H9 (cell line): ENCODE data around the gene POU6F2. TPM values are rescaled to one million over a fixed set of nuclear protein-coding genes. Genes with fewer than 3 reads are reported as not detected.

Experiments
- DNase-seq: peaks from one replicate; pipeline ENCODE4 v3.0.0-alpha.2; 2017
- H2AFZ ChIP-seq: one replicate; pipeline ENCODE4 v1.6.1; 2013; ENCODE audit warnings: mild to moderate bottlenecking, low read length, control low read depth, moderate library complexity
- H2AK5ac ChIP-seq: 2 replicates; pipeline ENCODE4 v1.6.1; 2013; ENCODE audit warnings: low read length, control low read depth, mixed read lengths; ENCODE audit not compliant: insufficient read length
- H2BK120ac ChIP-seq: one replicate; pipeline ENCODE4 v1.6.1; 2013; ENCODE audit warnings: low read depth, mild to moderate bottlenecking, low read length, control low read depth, inconsistent platforms; ENCODE audit not compliant: poor library complexity, severe bottlenecking
- H2BK12ac ChIP-seq: 2 replicates; pipeline ENCODE4 v1.6.1; 2013; ENCODE audit warnings: low read length, control low read depth, mixed read lengths, low read depth; ENCODE audit not compliant: insufficient read length
- H2BK15ac ChIP-seq: 2 replicates; pipeline ENCODE4 v1.6.1; 2013; ENCODE audit warnings: low read depth, low read length, control low read depth
- H2BK20ac ChIP-seq: one replicate; pipeline ENCODE4 v1.6.1; 2013; ENCODE audit warnings: low read depth, mild to moderate bottlenecking, low read length, control low read depth, inconsistent platforms; ENCODE audit not compliant: poor library complexity, severe bottlenecking
- H2BK5ac ChIP-seq: 2 replicates; pipeline ENCODE4 v1.6.1; 2013; ENCODE audit warnings: low read length, control low read depth, mixed read lengths; ENCODE audit not compliant: insufficient read length
- H3K14ac ChIP-seq: 2 replicates; pipeline ENCODE4 v1.6.1; 2013; ENCODE audit warnings: low read length, control low read depth; ENCODE audit not compliant: insufficient read depth
- H3K18ac ChIP-seq: 2 replicates; pipeline ENCODE4 v1.6.1; 2013; ENCODE audit warnings: low read depth, mild to moderate bottlenecking, mixed read lengths, low read length, control low read depth; ENCODE audit not compliant: insufficient read length
- H3K23ac ChIP-seq: 2 replicates; pipeline ENCODE4 v1.6.1; 2013; ENCODE audit warnings: low read length, control low read depth, mixed read lengths, low read depth; ENCODE audit not compliant: insufficient read length
- H3K23me2 ChIP-seq: 2 replicates; pipeline ENCODE4 v1.6.1; 2013; ENCODE audit warnings: low read depth, mild to moderate bottlenecking, mixed read lengths, low read length, control low read depth; ENCODE audit not compliant: insufficient read length, poor library complexity, severe bottlenecking
- H3K27ac ChIP-seq: 2 replicates; pipeline ENCODE4 v1.5.1; 2013; ENCODE audit warnings: low read length, control low read depth, mixed read lengths, low read depth; ENCODE audit not compliant: insufficient read length
- H3K27me3 ChIP-seq: 2 replicates; pipeline ENCODE4 v1.6.1; 2013; ENCODE audit warnings: low read length, control low read depth, inconsistent platforms; ENCODE audit not compliant: insufficient read depth
- H3K4ac ChIP-seq: 2 replicates; pipeline ENCODE4 v1.6.1; 2013; ENCODE audit warnings: low read depth, mild to moderate bottlenecking, control low read depth, inconsistent platforms, low read length, moderate library complexity
- H3K4me1 ChIP-seq: 2 replicates; pipeline ENCODE4 v1.6.1; 2013; ENCODE audit warnings: low read length, control low read depth, inconsistent platforms; ENCODE audit not compliant: insufficient read depth
- H3K4me2 ChIP-seq: 2 replicates; pipeline ENCODE4 v1.6.1; 2013; ENCODE audit warnings: low read length, control low read depth, mixed read lengths; ENCODE audit not compliant: insufficient read length, insufficient read depth
- H3K56ac ChIP-seq: 2 replicates; pipeline ENCODE4 v1.6.1; 2013; ENCODE audit warnings: low read depth, mild to moderate bottlenecking, mixed read lengths, low read length, control low read depth; ENCODE audit not compliant: insufficient read length
- H3K79me1 ChIP-seq: 2 replicates; pipeline ENCODE4 v1.6.1; 2013; ENCODE audit warnings: low read depth, mild to moderate bottlenecking, moderate library complexity, low read length, control low read depth, inconsistent platforms; ENCODE audit not compliant: insufficient read depth, poor library complexity, severe bottlenecking
- H3K79me2 ChIP-seq: 2 replicates; pipeline ENCODE4 v1.6.1; 2013; ENCODE audit warnings: low read length, control low read depth, inconsistent platforms; ENCODE audit not compliant: insufficient read depth
- H3K9ac ChIP-seq: 2 replicates; pipeline ENCODE4 v1.6.1; 2013; ENCODE audit warnings: low read length, control low read depth, mixed read lengths; ENCODE audit not compliant: insufficient read length; ENCODE audit errors: extremely low read depth
- H3K9me3 ChIP-seq: one replicate; pipeline ENCODE4 v1.6.1; 2013; ENCODE audit warnings: low read depth, low read length, inconsistent platforms; ENCODE audit not compliant: control insufficient read depth
- H3T11ph ChIP-seq: one replicate; pipeline ENCODE4 v1.6.1; 2013; ENCODE audit warnings: mild to moderate bottlenecking, low read length, control low read depth, inconsistent platforms
- H4K20me1 ChIP-seq: one replicate; pipeline ENCODE4 v1.6.1; 2013; ENCODE audit not compliant: control insufficient read depth, insufficient read length, insufficient read depth
- H4K5ac ChIP-seq: 2 replicates; pipeline ENCODE4 v1.6.1; 2013; ENCODE audit warnings: low read depth, mild to moderate bottlenecking, mixed read lengths, low read length, control low read depth; ENCODE audit not compliant: insufficient read length
- H4K8ac ChIP-seq: replicated peaks from 2 replicates; pipeline ENCODE4 v1.6.1; 2013; ENCODE audit warnings: low read length, control low read depth, mixed read lengths, low read depth; ENCODE audit not compliant: insufficient read length
- H4K91ac ChIP-seq: 2 replicates; pipeline ENCODE4 v1.6.1; 2013; ENCODE audit warnings: low read depth, mild to moderate bottlenecking, moderate library complexity, mixed read lengths, low read length, control low read depth; ENCODE audit not compliant: insufficient read length
- H3K27ac Mint-ChIP-seq, 3 experiments: 2 replicates in 2 of 3; 3 replicates in 1 of 3; pipeline ENCODE4 v1.8.0; 2020 to 2021; ENCODE audit warnings: mixed read lengths in 3 of 3, mild to moderate bottlenecking in 1 of 3, moderate library complexity in 1 of 3
- H3K27me3 Mint-ChIP-seq: 2 replicates; pipeline ENCODE4 v1.8.0; 2021; ENCODE audit warnings: low read depth, mild to moderate bottlenecking, moderate library complexity, mixed read lengths
- H3K36me3 Mint-ChIP-seq, 3 experiments: 2 replicates in 2 of 3; 3 replicates in 1 of 3; pipeline ENCODE4 v1.8.0; 2020 to 2021; ENCODE audit warnings: low read depth in 3 of 3, mixed read lengths in 3 of 3; ENCODE audit not compliant: insufficient read depth in 1 of 3
- H3K4me1 Mint-ChIP-seq, 2 experiments: 2 replicates each; pipeline ENCODE4 v1.8.0; 2020; ENCODE audit warnings: mixed read lengths in 2 of 2
- H3K4me3 Mint-ChIP-seq, 2 experiments: 2 replicates in 1 of 2; 3 replicates in 1 of 2; pipeline ENCODE4 v1.8.0; 2020 to 2021; ENCODE audit warnings: mild to moderate bottlenecking in 2 of 2, mixed read lengths in 2 of 2, moderate library complexity in 1 of 2
- H3K9me3 Mint-ChIP-seq, 2 experiments: 2 replicates in 1 of 2; 3 replicates in 1 of 2; pipeline ENCODE4 v1.8.0; 2020; ENCODE audit warnings: mild to moderate bottlenecking in 2 of 2, mixed read lengths in 2 of 2, moderate library complexity in 1 of 2
- total RNA-seq: library from RNA; stranded (reverse); gene quantifications from 2 replicates; pipeline ENCODE4 v1.2.1, GENCODE V29; 2021
- TF ChIP-seq, protein P1 (sequence below): fragments of 200-600 bp; sonication (generic); conservative IDR thresholded peaks from 3 replicates; pipeline ENCODE4 v1.8.0; 2021; ENCODE audit warnings: antibody characterized with exemption, mild to moderate bottlenecking

The POU6F2 gene
- total RNA-seq, 1 experiment from 2014 or later: 1.9 TPM

DNA sequence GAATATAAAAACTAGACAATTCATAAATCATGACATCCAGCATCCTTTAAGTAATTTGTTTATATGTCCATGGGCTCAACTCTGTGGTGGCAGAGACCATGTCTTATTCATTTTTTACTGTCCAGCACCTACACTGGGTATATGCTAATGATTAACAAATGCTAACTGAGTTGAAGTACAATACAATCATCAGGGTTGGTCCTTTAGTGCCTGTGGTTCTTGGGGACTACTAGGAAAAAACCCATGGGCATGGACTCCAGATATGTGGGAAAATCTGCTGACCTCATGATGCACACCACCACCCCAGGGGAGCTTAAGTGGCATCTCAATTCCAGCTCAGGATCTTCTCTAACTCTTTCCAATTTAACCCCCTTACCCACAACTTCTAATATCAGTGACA lies 503.2 kb downstream of the POU6F2 start:
- Histone ChIP-seq H2BK15ac (no peak overlapping the region), H2BK5ac (no peak overlapping the region), H2BK12ac (no peak overlapping the region), H3K23ac (no peak overlapping the region), H3K23me2 (no peaks in the 10 kb centered on the region), H3K56ac (no peak overlapping the region), H3K4ac (no peak overlapping the region), H2AFZ (no peak overlapping the region), H3K18ac (no peak overlapping the region), H3K27me3 (no peaks in the 10 kb centered on the region), H2BK120ac (no peak overlapping the region), H3K79me2 (no peaks in the 10 kb centered on the region), H3T11ph (no peak overlapping the region), H3K14ac (no peak overlapping the region), H4K5ac (no peak overlapping the region), H3K4me1 (no peaks in the 10 kb centered on the region; the same call in 1 of the 2 replicates), H4K8ac (no peak overlapping the region), H3K9ac (no peak overlapping the region), H3K79me1 (no peaks in the 10 kb centered on the region), H2AK5ac (no peak overlapping the region), H4K20me1 (no peaks in the 10 kb centered on the region), H4K91ac (no peak overlapping the region), H3K9me3 (no peaks in the 10 kb centered on the region), H3K4me2 (no peak overlapping the region), H3K27ac (no peak overlapping the region), H2BK20ac (no peak overlapping the region)
- H3K36me3 Mint-ChIP-seq: 0 out of 7 replicates have a peak, but pooled peaks cover 0 to 3% (median 0%) of the 10 kb centered on the region in 3 experiments
- no peak for DNase-seq
- no peaks in the 10 kb centered on the region for H3K4me1 Mint-ChIP-seq
- H3K9me3 Mint-ChIP-seq: peaks cover 4 to 5% of the 10 kb centered on the region in 2 experiments; a peak in 4 of 5 replicates
- H3K27me3 Mint-ChIP-seq: no peaks in the 10 kb centered on the region
- TF ChIP-seq, protein P1, sequence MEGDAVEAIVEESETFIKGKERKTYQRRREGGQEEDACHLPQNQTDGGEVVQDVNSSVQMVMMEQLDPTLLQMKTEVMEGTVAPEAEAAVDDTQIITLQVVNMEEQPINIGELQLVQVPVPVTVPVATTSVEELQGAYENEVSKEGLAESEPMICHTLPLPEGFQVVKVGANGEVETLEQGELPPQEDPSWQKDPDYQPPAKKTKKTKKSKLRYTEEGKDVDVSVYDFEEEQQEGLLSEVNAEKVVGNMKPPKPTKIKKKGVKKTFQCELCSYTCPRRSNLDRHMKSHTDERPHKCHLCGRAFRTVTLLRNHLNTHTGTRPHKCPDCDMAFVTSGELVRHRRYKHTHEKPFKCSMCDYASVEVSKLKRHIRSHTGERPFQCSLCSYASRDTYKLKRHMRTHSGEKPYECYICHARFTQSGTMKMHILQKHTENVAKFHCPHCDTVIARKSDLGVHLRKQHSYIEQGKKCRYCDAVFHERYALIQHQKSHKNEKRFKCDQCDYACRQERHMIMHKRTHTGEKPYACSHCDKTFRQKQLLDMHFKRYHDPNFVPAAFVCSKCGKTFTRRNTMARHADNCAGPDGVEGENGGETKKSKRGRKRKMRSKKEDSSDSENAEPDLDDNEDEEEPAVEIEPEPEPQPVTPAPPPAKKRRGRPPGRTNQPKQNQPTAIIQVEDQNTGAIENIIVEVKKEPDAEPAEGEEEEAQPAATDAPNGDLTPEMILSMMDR: no peak
- H3K4me3 Mint-ChIP-seq: no peak overlapping the region
- no peak overlapping the region for H3K27ac Mint-ChIP-seq
